DOHH2 (cell line): ENCODE data around the gene CALHM4.

Experiments used
- CTCF ChIP-seq: fragments of 200-600 bp; sonication (generic); IDR thresholded peaks from one replicate; pipeline ENCODE4 v1.5.1; 2014; ENCODE audit warnings: antibody characterized with exemption, mild to moderate bottlenecking, low read depth, low read length; ENCODE audit not compliant: poor library complexity, severe bottlenecking
- EZH2phosphoT487 ChIP-seq: fragments of 200-600 bp; sonication (generic); IDR thresholded peaks from 2 replicates; pipeline ENCODE4 v1.6.1; 2017; ENCODE audit warnings: borderline replicate concordance, mild to moderate bottlenecking, antibody characterized with exemption, low read length, moderate library complexity, mixed read lengths

GRCh38 chr6:116513224-116513875 lies 40.2 kb upstream of the CALHM4 start:
- TF ChIP-seq EZH2phosphoT487 (no peak), CTCF (no peak)
